Tibial nerve (tissue), 4 donors: Measurements from ENCODE around the gene NEUROG2. TPM values are rescaled to one million over a fixed set of nuclear protein-coding genes. Genes with fewer than 3 reads are reported as not detected.

Source experiments
- DNase-seq, 2 donors: peaks; one replicate each; pipeline ENCODE4 v3.0.0-alpha.2; 2019; ENCODE audit warnings: low spot score in 2 of 2
- H3K27ac ChIP-seq, 4 donors: fragments of 200-600 bp; sonication (generic) in 3 of 4; one replicate each; pipeline ENCODE4 v1.5.1; 2017 to 2019; ENCODE audit warnings: mild to moderate bottlenecking in 1 of 4
- H3K27me3 ChIP-seq, 2 donors: fragments of 200-600 bp; sonication (generic) in 1 of 2; one replicate each; pipeline versions ENCODE4 v1.5.1 to v1.6.0; 2017 to 2019
- H3K36me3 ChIP-seq, 3 donors: fragments of 200-600 bp; sonication (generic); one replicate each; pipeline ENCODE4 v1.5.1; 2018 to 2019
- H3K4me1 ChIP-seq, 4 donors: fragments of 200-600 bp; sonication (generic) in 3 of 4; one replicate each; pipeline ENCODE4 v1.5.1; 2017 to 2019
- H3K4me3 ChIP-seq, 4 donors: fragments of 200-600 bp; sonication (generic) in 3 of 4; one replicate each; pipeline ENCODE4 v1.5.1; 2017 to 2019; ENCODE audit warnings: mild to moderate bottlenecking in 1 of 4, moderate library complexity in 1 of 4
- H3K9me3 ChIP-seq, 4 donors: fragments of 200-600 bp; sonication (generic) in 3 of 4; one replicate each; pipeline ENCODE4 v1.5.1; 2017 to 2019
- EP300 ChIP-seq, 2 donors: sonication (generic); formaldehyde crosslinking; IDR thresholded peaks; one replicate each; pipeline ENCODE4 v1.6.1; 2017; ENCODE audit warnings: antibody characterized with exemption in 2 of 2, mild to moderate bottlenecking in 1 of 2
- POLR2A ChIP-seq, 2 donors: fragments of 450-650 bp; IDR thresholded peaks; one replicate each; pipeline ENCODE4 v1.6.1; 2017; ENCODE audit warnings: antibody characterized with exemption in 2 of 2, mild to moderate bottlenecking in 2 of 2, moderate library complexity in 2 of 2
- WGBS, 2 donors: methylation state at CpG; one replicate each; pipeline ENCODE4 v1.1.5; 2018; 5-methylcytosine and 5-hydroxymethylcytosine counted together
- total RNA-seq, 4 donors: library from RNA; depleted of rRNA; stranded (reverse); fragments of >200 nt; gene quantifications; one replicate each; pipeline ENCODE4 v1.1.0, GENCODE V29; 2016
- TF ChIP-seq, protein P1 (sequence below), 5 experiments: fragments of 200-600 bp in 3 of 5; fragments of 450-650 bp in 2 of 5; sonication (generic) in 3 of 5; IDR thresholded peaks; one replicate each; pipeline ENCODE4 v1.5.1; 2016 to 2019; ENCODE audit warnings: antibody characterized with exemption in 5 of 5, mild to moderate bottlenecking in 3 of 5, moderate library complexity in 2 of 5

The NEUROG2 gene
- not detected for total RNA-seq

DNA sequence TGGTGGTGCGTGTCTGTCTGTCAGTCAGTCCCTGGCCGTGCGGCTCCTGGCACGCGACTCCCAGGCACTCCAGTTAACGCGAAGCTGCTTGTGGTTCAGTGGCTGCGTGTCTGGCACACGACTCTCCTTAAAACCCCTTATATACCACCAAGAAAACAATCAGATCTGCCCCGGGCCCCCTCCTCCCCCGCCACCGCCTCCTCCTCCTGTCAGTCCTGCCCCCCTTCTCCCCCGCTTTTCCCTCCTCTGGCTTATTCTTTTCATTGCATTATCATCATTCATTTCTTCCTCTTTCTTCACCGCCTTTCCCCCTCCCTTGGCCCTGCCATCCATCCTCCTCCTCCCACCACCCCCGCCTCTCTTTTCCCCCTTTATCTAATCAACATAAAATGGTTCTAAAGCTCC, at the start of gene NEUROG2:
NEUROG2 (minus strand) TSS at position 115 of the 405 bp plus-strand sequence. CDS start 705 bp downstream, outside the sequence.
- Histone ChIP-seq H3K27ac (no peak within 1 kb of the TSS), H3K36me3 (no peaks in the 10 kb centered on the region), H3K9me3 (peaks cover 0 to 11% (median 1%) of the 10 kb centered on the region in 4 donors), H3K4me3 (peak within 1 kb of the TSS; percentile 30 to 55 (median 47)), H3K4me1 (peaks cover 0 to 56% (median 27%) of the 10 kb centered on the region in 4 donors), H3K27me3 (peaks cover 2 to 99% of the 10 kb centered on the region in 2 donors)
- DNase-seq = no peak
- TF ChIP-seq, protein P1, sequence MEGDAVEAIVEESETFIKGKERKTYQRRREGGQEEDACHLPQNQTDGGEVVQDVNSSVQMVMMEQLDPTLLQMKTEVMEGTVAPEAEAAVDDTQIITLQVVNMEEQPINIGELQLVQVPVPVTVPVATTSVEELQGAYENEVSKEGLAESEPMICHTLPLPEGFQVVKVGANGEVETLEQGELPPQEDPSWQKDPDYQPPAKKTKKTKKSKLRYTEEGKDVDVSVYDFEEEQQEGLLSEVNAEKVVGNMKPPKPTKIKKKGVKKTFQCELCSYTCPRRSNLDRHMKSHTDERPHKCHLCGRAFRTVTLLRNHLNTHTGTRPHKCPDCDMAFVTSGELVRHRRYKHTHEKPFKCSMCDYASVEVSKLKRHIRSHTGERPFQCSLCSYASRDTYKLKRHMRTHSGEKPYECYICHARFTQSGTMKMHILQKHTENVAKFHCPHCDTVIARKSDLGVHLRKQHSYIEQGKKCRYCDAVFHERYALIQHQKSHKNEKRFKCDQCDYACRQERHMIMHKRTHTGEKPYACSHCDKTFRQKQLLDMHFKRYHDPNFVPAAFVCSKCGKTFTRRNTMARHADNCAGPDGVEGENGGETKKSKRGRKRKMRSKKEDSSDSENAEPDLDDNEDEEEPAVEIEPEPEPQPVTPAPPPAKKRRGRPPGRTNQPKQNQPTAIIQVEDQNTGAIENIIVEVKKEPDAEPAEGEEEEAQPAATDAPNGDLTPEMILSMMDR (IDR thresholded peaks at IDR 0.05) = no peak
- no peak for TF ChIP-seq POLR2A (IDR thresholded peaks at IDR 0.05)
- no peak for TF ChIP-seq EP300 (IDR thresholded peaks at IDR 0.05)
- 1 to 4% methylated on average over 10 to 15 of the region's 15 CpGs for WGBS, 2 donors

DNA sequence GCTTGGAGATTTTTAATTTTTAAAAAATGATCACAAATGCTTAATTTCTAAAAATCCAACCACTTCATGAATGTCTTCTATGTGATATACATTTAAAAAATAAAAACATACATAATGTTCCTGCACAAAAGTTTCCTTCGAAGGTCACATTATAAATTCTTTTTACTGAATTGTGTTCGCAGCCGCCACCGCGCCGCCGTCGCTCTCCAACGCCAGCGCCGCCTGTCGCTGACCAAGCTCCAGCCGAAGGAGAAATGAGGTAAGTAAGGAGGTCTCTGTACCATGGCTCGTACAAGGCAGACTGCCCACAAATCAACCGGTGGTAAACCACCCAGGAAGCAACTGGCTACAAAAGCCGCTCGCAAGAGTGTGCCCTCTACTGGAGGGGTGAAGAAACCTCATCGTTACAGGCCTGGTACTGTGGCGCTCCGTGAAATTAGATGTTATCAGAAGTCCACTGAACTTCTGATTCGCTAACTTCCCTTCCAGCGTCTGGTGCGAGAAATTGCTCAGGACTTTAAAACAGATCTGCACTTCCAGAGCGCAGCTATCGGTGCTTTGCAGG, 48.8 kb upstream of the NEUROG2 start:
- Histone ChIP-seq H3K4me1 (no peaks in the 10 kb centered on the region), H3K36me3 (no peaks in the 10 kb centered on the region), H3K27me3 (no peaks in the 10 kb centered on the region), H3K9me3 (no peaks in the 10 kb centered on the region), H3K27ac (no peak overlapping the region), H3K4me3 (no peak overlapping the region)
- DNase-seq = no peak
- WGBS, 2 donors = 96% methylated on average over 25 of the region's 25 CpGs
- TF ChIP-seq, protein P1 (IDR thresholded peaks at IDR 0.05) = no peak
- TF ChIP-seq EP300 (IDR thresholded peaks at IDR 0.05) (no peak), POLR2A (IDR thresholded peaks at IDR 0.05) (no peak)

DNA sequence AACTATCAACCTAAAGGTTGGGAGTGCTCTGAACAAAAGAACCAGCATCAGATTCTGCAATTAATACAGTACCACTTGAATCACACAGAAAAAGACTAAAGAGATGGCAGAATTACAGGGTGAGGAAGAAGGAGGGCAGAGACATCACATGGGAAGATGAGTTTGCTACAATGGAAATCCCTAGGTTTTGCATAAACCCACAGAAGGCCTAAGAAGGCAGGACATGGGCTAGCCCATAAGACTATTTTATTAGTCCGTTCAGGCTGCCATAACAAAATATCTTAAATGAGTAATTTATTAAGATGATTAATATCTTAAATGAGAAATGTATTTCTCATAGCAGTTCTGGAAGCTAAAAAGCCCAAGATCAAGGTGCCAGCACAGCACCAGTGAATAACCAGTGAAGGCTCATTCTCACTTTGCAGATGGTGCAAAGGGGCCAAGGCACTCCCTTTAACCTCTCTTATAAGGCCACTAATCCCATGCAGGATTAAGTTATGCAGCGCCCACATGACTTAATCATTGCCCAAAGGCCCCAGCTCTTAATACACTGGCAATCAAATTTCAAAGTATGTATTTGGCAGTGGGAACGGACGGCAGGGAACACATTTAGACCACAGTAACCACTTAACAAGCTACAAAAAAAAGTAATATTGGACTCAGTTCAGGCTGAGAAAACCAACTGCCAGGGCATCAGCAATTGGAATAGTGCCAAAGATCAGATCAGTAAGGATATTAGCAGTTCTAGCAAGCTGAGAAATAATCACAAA, 47.6 kb upstream of the NEUROG2 start:
- H3K36me3 ChIP-seq = no peaks in the 10 kb centered on the region
- TF ChIP-seq, protein P1 (IDR thresholded peaks at IDR 0.05) = no peak
- no peak for TF ChIP-seq EP300 (IDR thresholded peaks at IDR 0.05)
- no peak for TF ChIP-seq POLR2A (IDR thresholded peaks at IDR 0.05)
- H3K4me3 ChIP-seq = no peak overlapping the region
- no peaks in the 10 kb centered on the region for H3K9me3 ChIP-seq
- H3K27ac ChIP-seq = no peak overlapping the region
- DNase-seq = no peak
- no peaks in the 10 kb centered on the region for H3K27me3 ChIP-seq
- H3K4me1 ChIP-seq = no peaks in the 10 kb centered on the region
- WGBS, 2 donors = 91 to 97% methylated on average over 4 of the region's 4 CpGs

DNA sequence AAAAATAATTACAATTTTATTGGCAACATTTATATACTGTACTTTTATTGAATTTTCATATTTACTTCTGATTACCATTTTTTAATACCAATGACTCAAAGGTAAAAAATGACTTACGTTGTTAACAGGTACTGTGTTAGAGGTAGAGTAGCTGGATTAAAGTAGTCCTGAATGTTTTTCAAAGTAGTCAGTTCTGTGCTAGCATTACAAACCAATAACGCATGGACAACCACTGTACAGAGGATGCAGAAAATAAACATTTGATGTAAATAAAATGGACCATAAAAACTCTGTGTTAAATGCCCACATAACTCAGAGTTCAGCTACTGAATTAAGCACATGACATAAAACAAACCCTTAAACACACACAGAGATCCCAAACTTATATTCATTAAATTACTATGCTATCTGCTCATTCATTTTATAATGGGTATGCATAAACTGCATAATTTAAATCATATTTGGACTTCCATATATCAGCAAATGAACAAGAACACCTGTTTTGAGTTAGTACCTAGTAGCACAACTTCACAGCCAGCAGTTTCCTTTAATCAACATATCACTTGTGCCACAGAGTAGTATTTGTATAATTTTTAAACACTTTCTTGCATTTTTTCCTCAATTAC, 46.4 kb upstream of the NEUROG2 start:
- TF ChIP-seq POLR2A (IDR thresholded peaks at IDR 0.05) (no peak), EP300 (IDR thresholded peaks at IDR 0.05) (no peak)
- TF ChIP-seq, protein P1 (IDR thresholded peaks at IDR 0.05) = no peak
- 94 to 96% methylated on average over 2 of the region's 2 CpGs for WGBS, 2 donors
- Histone ChIP-seq H3K4me3 (no peak overlapping the region), H3K4me1 (no peaks in the 10 kb centered on the region), H3K36me3 (peaks cover 0 to 6% (median 0%) of the 10 kb centered on the region in 3 donors), H3K27me3 (no peaks in the 10 kb centered on the region), H3K27ac (no peak overlapping the region), H3K9me3 (no peaks in the 10 kb centered on the region)
- DNase-seq = no peak

DNA sequence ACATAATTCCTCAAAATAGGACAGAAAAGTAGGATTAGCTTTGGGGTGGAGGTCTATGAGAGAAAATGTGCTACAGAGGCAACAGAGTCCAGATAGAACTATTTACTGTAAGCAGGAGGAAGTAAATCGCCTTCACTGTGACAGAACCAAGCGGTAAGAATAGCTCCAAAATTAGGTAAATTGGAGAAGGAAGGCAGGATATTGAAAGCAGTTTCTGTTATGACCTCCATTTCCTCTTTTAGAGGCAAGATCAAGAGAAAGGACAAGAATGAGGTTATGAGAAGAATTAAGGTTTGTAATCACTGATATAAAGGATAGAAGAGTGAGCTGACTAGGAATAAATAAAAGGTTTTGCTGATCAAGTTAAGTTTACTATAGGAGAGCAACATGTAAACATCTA, 44.1 kb upstream of the NEUROG2 start:
- H3K27ac ChIP-seq = no peak overlapping the region
- no peak for DNase-seq
- peaks cover 0 to 7% (median 0%) of the 10 kb centered on the region in 3 donors for H3K36me3 ChIP-seq
- H3K27me3 ChIP-seq = no peaks in the 10 kb centered on the region
- 80 to 89% methylated on average over 2 of the region's 2 CpGs for WGBS, 2 donors
- no peaks in the 10 kb centered on the region for H3K9me3 ChIP-seq
- TF ChIP-seq EP300 (IDR thresholded peaks at IDR 0.05) = no peak
- no peaks in the 10 kb centered on the region for H3K4me1 ChIP-seq
- no peak overlapping the region for H3K4me3 ChIP-seq
